ENCODE measurements around the gene SULT4A1.
"Not testable (repeated sequence)": the region's sequence is repeated elsewhere in the genome, so short reads cannot be mapped to it uniquely, and the experiment has no call there.

GRCh38 chr22:43869001-43869400 lies 6.7 kb upstream of the SULT4A1 start:
- not testable (repeated sequence) for TF ChIP-seq POLR2A (IDR thresholded peaks at IDR 0.05)
- TF ChIP-seq, protein P1, sequence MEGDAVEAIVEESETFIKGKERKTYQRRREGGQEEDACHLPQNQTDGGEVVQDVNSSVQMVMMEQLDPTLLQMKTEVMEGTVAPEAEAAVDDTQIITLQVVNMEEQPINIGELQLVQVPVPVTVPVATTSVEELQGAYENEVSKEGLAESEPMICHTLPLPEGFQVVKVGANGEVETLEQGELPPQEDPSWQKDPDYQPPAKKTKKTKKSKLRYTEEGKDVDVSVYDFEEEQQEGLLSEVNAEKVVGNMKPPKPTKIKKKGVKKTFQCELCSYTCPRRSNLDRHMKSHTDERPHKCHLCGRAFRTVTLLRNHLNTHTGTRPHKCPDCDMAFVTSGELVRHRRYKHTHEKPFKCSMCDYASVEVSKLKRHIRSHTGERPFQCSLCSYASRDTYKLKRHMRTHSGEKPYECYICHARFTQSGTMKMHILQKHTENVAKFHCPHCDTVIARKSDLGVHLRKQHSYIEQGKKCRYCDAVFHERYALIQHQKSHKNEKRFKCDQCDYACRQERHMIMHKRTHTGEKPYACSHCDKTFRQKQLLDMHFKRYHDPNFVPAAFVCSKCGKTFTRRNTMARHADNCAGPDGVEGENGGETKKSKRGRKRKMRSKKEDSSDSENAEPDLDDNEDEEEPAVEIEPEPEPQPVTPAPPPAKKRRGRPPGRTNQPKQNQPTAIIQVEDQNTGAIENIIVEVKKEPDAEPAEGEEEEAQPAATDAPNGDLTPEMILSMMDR (IDR thresholded peaks at IDR 0.05) = not testable (repeated sequence)

Measured in esophagus squamous epithelium (tissue), 4 donors.